Lower leg skin (tissue), 4 donors: ENCODE measurements around the gene ZDHHC19. TPM values are rescaled to one million over a fixed set of nuclear protein-coding genes. Genes with fewer than 3 reads are reported as not detected.
"Not testable (repeated sequence)": the region's sequence is repeated elsewhere in the genome, so short reads cannot be mapped to it uniquely, and the experiment has no call there.

Experiments used
- DNase-seq, 2 donors: peaks; one replicate each; pipeline ENCODE4 v3.0.0-alpha.2; 2019; ENCODE audit warnings: low spot score in 2 of 2
- H3K4me3 ChIP-seq: fragments of 200-600 bp; sonication (generic); 2 replicates; pipeline ENCODE4 v1.5.1; 2017; ENCODE audit warnings: mild to moderate bottlenecking, low read depth; ENCODE audit not compliant: poor library complexity, severe bottlenecking
- POLR2A ChIP-seq, 2 donors: fragments of 450-650 bp; IDR thresholded peaks; one replicate each; pipeline ENCODE4 v1.6.1; 2016 to 2017; ENCODE audit warnings: antibody characterized with exemption in 2 of 2, mild to moderate bottlenecking in 1 of 2, moderate library complexity in 1 of 2
- WGBS, 2 donors: methylation state at CpG; one replicate each; pipeline ENCODE4 v1.1.5; 2018; 5-methylcytosine and 5-hydroxymethylcytosine counted together
- intact Hi-C: fragments of 100-400 bp; cut with DNase I; formaldehyde crosslinking; loops from one replicate; pipeline ENCODE4 v1.15.0; 2023; ENCODE audit warnings: low total_unique reads
- total RNA-seq, 4 donors: library from RNA; depleted of rRNA; stranded (reverse); fragments of >200 nt; gene quantifications; one replicate each; pipeline ENCODE4 v1.1.0, GENCODE V29; 2016
- TF ChIP-seq, protein P1 (sequence below), 3 donors: fragments of 450-650 bp; IDR thresholded peaks; one replicate each; pipeline ENCODE4 v1.5.1; 2016; ENCODE audit warnings: antibody characterized with exemption in 3 of 3, mild to moderate bottlenecking in 3 of 3, moderate library complexity in 2 of 3

Gene ZDHHC19
- total RNA-seq, 4 donors from 2014 or later, result not detected

DNA sequence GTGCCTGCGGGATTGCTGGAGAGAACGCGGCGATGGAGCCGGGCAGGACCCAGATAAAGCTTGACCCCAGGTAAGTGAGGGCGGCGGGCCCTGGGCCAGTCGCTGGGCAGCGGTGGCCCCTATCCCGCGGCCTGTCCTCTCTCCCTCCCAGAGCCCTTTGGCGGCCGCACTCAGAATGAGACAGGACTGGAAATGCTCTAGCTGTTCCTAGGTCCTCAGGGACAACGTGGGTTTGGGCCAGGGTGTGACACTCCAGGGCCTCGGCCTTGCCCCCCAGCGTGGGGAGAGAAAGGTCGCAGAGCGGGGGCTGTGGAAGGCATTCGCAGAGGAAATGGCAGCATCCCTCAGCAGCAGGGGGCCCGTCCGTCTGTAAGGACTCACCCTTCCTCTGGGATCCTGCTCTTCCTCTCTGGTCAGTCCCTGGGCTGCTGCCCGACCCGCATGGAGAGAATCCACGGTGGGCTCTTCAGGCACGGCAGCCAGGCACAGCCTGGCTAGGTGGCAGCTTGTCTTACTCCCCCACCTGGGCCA lies 5.5 kb upstream of the ZDHHC19 start:
- intact Hi-C loops, result no loop called here
- no peak for TF ChIP-seq POLR2A (IDR thresholded peaks at IDR 0.05)
- TF ChIP-seq, protein P1, sequence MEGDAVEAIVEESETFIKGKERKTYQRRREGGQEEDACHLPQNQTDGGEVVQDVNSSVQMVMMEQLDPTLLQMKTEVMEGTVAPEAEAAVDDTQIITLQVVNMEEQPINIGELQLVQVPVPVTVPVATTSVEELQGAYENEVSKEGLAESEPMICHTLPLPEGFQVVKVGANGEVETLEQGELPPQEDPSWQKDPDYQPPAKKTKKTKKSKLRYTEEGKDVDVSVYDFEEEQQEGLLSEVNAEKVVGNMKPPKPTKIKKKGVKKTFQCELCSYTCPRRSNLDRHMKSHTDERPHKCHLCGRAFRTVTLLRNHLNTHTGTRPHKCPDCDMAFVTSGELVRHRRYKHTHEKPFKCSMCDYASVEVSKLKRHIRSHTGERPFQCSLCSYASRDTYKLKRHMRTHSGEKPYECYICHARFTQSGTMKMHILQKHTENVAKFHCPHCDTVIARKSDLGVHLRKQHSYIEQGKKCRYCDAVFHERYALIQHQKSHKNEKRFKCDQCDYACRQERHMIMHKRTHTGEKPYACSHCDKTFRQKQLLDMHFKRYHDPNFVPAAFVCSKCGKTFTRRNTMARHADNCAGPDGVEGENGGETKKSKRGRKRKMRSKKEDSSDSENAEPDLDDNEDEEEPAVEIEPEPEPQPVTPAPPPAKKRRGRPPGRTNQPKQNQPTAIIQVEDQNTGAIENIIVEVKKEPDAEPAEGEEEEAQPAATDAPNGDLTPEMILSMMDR (IDR thresholded peaks at IDR 0.05), result no peak
- DNase-seq, result no peak
- H3K4me3 ChIP-seq, result no peak overlapping the region
- WGBS, 2 donors, result 48 to 57% methylated on average over 17 to 21 of the region's 25 CpGs

DNA sequence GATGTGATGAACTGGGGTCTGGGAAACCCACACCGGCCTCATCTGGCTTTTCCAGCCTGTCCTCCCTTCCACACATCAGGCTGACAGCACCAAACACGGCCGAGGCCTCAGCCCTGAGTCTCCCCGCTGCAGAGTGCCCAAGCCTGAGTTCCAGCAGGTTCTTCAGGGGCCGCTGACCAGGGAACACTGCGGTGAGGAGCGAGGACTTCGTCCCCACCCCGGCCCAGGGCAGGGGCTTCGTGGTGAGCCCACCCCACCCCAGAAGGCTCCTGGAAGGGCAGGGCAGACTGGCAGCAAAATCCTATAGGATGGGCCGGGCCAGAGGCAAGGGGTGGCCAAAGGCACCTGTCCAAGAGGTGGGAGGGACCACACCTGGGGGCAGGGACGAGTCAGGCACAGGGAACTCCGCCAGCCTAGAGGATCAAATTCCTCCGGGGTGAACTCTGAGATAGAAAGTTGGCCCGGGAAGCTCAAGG lies 4.9 kb upstream of the ZDHHC19 start, which contains the start of gene SLC51A:
SLC51A (plus strand) TSS at position 446 of the 476 bp plus-strand sequence. CDS start 179 bp downstream, outside the sequence.
- intact Hi-C loops, result no loop called here
- H3K4me3 ChIP-seq, result no peak within 1 kb of the TSS
- whole genome bisulfite sequencing, 2 donors, result 17 to 62% methylated on average over 11 to 14 of the region's 15 CpGs
- TF ChIP-seq, protein P1 (IDR thresholded peaks at IDR 0.05), result no peak
- no peak for TF ChIP-seq POLR2A (IDR thresholded peaks at IDR 0.05)
- no peak for DNase-seq

DNA sequence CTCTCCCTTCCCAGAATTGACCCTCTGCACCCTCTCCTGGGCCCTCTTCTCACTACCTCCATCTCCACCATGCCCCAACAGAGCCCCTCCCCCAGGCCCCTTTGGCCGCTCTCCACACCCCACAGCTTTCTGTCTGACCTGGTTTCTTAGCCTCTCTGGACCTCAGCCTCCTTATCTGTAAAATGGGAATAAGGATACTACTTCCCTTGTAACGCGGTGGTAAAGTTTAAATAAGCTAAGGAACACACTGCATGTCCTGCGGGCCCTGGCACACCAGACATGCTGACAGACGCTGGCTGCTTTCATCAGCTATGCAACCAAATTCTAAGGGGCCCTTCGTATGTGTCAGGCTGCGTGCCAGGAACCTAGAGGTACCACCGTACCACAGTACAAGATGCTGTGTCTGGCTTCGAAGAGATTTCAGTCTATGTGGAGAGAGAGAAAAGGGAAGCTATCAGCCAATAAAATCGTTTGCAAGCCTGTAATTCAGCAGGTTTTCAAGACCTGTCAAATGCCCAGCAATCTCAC lies 4.4 kb upstream of the ZDHHC19 start:
- no peak for DNase-seq
- intact Hi-C loops, result no loop called here
- TF ChIP-seq, protein P1 (IDR thresholded peaks at IDR 0.05), result no peak
- TF ChIP-seq POLR2A (IDR thresholded peaks at IDR 0.05), result no peak
- H3K4me3 ChIP-seq, result no peak overlapping the region
- WGBS, 2 donors, result 60 to 61% methylated on average over 10 of the region's 10 CpGs

DNA sequence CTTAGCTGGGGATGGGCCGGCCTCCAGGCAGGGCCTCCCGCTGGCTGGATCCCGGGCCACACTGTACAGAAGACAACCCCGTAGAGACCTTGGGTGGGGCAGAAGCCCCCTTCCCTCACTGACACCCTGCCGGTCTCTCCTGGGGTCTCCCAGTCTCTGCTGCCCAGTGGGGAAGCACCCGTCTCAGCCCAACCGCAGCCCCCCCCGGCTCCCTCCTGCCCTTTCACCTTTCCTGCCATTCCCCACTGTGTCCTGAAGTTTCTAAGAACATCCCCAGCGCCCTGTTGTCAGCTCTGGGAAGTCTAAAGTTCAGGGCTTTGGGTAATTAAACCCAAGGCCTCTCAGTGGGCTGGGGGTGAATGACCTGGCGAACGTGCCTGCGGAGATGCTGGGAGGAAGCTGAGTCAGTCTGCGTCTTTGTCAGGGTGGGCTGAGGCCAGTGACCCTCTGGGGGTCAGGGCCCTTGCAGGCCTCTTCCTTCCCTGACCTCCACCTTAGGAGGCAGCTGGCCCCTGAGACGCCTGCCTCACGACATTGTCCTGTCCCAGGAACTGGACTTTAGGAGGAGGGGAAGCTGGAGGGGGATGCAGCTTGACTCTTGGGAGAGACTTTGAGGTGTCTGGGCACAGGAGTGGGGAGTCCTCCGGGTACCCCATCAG lies 3.7 kb upstream of the ZDHHC19 start:
- H3K4me3 ChIP-seq, result no peak overlapping the region
- TF ChIP-seq, protein P1 (IDR thresholded peaks at IDR 0.05), result no peak
- no peak for TF ChIP-seq POLR2A (IDR thresholded peaks at IDR 0.05)
- intact Hi-C loops, result no loop called here
- DNase-seq, result no peak
- 83 to 84% methylated on average over 16 of the region's 16 CpGs for WGBS, 2 donors

DNA sequence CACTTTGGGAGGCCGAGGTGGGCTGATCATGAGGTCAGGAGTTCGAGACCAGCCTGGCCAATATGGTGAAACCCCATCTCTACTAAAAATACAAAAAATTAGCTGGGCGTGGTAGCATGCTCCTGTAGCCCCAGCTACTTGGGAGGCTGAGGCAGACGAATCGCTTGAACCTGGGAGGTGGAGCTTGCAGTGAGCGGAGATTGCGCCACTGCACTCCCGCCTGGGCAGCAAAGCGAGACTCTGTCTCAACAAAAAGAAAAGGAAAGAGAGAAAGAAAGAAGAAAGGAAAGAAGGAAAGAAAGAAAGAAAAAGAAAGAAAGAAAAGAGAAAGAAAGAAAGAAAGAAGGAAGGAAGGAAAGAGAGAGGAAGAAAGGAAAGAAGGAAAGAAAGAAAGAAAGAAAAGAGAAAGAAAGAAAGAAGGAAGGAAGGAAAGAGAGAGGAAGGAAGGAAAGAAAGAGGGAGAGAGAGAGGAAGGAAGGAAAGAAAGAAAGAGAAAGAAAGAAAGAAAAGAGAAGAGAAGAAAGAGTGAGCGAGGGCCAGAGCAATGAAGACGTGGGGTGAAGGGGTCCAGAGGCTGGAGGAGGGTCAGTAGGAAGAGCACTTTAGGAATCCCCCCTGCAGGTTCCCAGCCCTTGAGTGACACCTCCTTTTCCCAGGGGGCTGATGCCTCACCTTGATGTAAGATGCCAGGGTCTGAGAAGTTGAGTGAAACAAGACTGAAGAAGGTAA lies 1.1 kb downstream of the ZDHHC19 start:
- WGBS, 2 donors, result 79 to 83% methylated on average over 11 of the region's 11 CpGs
- intact Hi-C loops, result not testable (repeated sequence)

More for the DNA sequence above, 1.1 kb downstream of the ZDHHC19 start:
- not testable (repeated sequence) for H3K4me3 ChIP-seq, DNase-seq
